ENCODE data around the gene CCDC157.
"Not testable (repeated sequence)": the region's sequence is repeated elsewhere in the genome, so short reads cannot be mapped to it uniquely, and the experiment has no call there.

The CCDC157 gene

GRCh38 chr22:30402028-30402765, 45.4 kb downstream of the CCDC157 start:
- Histone ChIP-seq H3K27me3 (ENCODE audit: insufficient read depth, poor library complexity, severe bottlenecking) (peaks cover 15% of the 10 kb centered on the region), H3K27ac (replicated peaks) (no peak overlapping the region), H3K4me3 (replicated peaks; ENCODE audit: insufficient read depth, low read length) (no peak overlapping the region)
- DNase-seq (ENCODE audit: low read depth in 1 of 2, low spot score in 1 of 2), result no peak
- TF ChIP-seq GABPA (IDR thresholded peaks at IDR 0.05; ENCODE audit: low read depth), result no peak
- TF ChIP-seq, protein P1, sequence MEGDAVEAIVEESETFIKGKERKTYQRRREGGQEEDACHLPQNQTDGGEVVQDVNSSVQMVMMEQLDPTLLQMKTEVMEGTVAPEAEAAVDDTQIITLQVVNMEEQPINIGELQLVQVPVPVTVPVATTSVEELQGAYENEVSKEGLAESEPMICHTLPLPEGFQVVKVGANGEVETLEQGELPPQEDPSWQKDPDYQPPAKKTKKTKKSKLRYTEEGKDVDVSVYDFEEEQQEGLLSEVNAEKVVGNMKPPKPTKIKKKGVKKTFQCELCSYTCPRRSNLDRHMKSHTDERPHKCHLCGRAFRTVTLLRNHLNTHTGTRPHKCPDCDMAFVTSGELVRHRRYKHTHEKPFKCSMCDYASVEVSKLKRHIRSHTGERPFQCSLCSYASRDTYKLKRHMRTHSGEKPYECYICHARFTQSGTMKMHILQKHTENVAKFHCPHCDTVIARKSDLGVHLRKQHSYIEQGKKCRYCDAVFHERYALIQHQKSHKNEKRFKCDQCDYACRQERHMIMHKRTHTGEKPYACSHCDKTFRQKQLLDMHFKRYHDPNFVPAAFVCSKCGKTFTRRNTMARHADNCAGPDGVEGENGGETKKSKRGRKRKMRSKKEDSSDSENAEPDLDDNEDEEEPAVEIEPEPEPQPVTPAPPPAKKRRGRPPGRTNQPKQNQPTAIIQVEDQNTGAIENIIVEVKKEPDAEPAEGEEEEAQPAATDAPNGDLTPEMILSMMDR (IDR thresholded peaks at IDR 0.05; ENCODE audit: insufficient read depth, low read length), result no peak
- no peak for TF ChIP-seq POLR2AphosphoS5 (IDR thresholded peaks at IDR 0.05; ENCODE audit: low read depth)
- no peak for TF ChIP-seq SPI1 (IDR thresholded peaks at IDR 0.05; ENCODE audit: borderline replicate concordance, low read depth)
- TF ChIP-seq REST (IDR thresholded peaks at IDR 0.05; ENCODE audit: insufficient replicate concordance, low read depth), result no peak

DNA sequence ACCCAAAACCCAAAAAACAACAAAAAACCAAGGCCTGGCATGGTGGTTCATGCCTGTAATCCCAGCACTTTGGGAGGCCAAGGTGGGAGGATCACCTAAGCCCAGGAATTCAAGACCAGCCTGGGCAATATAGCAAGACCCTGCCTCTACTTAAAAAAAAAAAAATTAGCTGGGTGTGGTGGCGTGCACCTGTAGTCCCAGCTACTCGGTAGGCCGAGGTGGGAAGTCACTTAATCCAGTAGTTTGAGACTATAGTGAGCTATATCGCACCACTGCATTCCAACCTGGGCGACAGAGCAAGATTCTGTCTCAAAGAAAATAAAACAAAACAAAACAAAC, 45.9 kb downstream of the CCDC157 start:
- H3K4me3 ChIP-seq (replicated peaks; ENCODE audit: insufficient read depth, low read length); H3K27me3 ChIP-seq (ENCODE audit: insufficient read depth, poor library complexity, severe bottlenecking); DNase-seq (ENCODE audit: low read depth in 1 of 2, low spot score in 1 of 2); H3K27ac ChIP-seq (replicated peaks): not testable (repeated sequence)

DNA sequence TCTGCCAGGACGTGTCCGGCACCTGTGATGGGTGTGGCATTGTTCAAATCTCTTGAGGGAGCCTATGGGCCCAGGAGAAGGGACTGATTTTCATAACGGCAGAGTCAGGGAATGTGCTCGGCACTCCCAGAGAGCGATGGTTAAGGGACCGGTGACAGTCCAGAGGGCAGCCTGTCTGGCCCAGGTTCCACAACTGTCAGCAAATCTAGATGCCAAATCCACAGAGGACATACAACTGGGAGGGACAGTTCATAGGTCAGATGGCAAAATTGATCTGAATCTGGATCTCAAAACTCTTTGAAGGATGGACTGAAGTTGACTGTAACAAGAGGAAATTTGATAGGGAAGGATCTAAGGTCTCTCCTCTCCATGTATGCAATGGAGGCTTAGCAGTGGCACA, 47.5 kb downstream of the CCDC157 start:
- Histone ChIP-seq H3K27ac (replicated peaks) (no peak overlapping the region), H3K27me3 (ENCODE audit: insufficient read depth, poor library complexity, severe bottlenecking) (no peaks in the 10 kb centered on the region), H3K4me3 (replicated peaks; ENCODE audit: insufficient read depth, low read length) (no peak overlapping the region)
- no peak for DNase-seq (ENCODE audit: low read depth in 1 of 2, low spot score in 1 of 2)
- TF ChIP-seq SPI1 (IDR thresholded peaks at IDR 0.05; ENCODE audit: borderline replicate concordance, low read depth) (no peak), REST (IDR thresholded peaks at IDR 0.05; ENCODE audit: insufficient replicate concordance, low read depth) (no peak), POLR2AphosphoS5 (IDR thresholded peaks at IDR 0.05; ENCODE audit: low read depth) (no peak), GABPA (IDR thresholded peaks at IDR 0.05; ENCODE audit: low read depth) (no peak)
- TF ChIP-seq, protein P1 (IDR thresholded peaks at IDR 0.05; ENCODE audit: insufficient read depth, low read length), result no peak

GRCh38 chr22:30405731-30406130, 48.9 kb downstream of the CCDC157 start:
- Histone ChIP-seq H3K27me3 (ENCODE audit: insufficient read depth, poor library complexity, severe bottlenecking) (no peaks in the 10 kb centered on the region), H3K27ac (replicated peaks) (no peak overlapping the region), H3K4me3 (replicated peaks; ENCODE audit: insufficient read depth, low read length) (no peak overlapping the region)
- no peak for DNase-seq (ENCODE audit: low read depth in 1 of 2, low spot score in 1 of 2)
- TF ChIP-seq GABPA (IDR thresholded peaks at IDR 0.05; ENCODE audit: low read depth) (no peak), SPI1 (IDR thresholded peaks at IDR 0.05; ENCODE audit: borderline replicate concordance, low read depth) (no peak), REST (IDR thresholded peaks at IDR 0.05; ENCODE audit: insufficient replicate concordance, low read depth) (no peak)
- TF ChIP-seq, protein P1 (IDR thresholded peaks at IDR 0.05; ENCODE audit: insufficient read depth, low read length), result no peak
